Spleen (tissue), 11 donors: ENCODE measurements around the gene AFTPH. TPM values are rescaled to one million over a fixed set of nuclear protein-coding genes. Genes with fewer than 3 reads are reported as not detected.

ENCODE experiments used
- DNase-seq: peaks from one replicate; pipeline ENCODE4 v3.0.0-alpha.2; 2020
- H3K27ac ChIP-seq, 8 donors: fragments of 200-600 bp; sonication (generic) in 7 of 8; 1 replicate in 4 of 8; 2 replicates in 4 of 8; pipeline versions ENCODE4 v1.5.0 to v1.8.0; 2016 to 2021; ENCODE audit warnings: inconsistent platforms in 4 of 8, mild to moderate bottlenecking in 4 of 8, moderate library complexity in 1 of 8
- H3K27me3 ChIP-seq, 7 donors: fragments of 200-600 bp; sonication (generic) in 6 of 7; replicated peaks in 1 of 7; 1 replicate in 4 of 7; 2 replicates in 3 of 7; pipeline versions ENCODE4 v1.5.0 to v1.8.0; 2016 to 2021; ENCODE audit warnings: inconsistent platforms in 3 of 7, mild to moderate bottlenecking in 1 of 7
- H3K36me3 ChIP-seq, 6 donors: fragments of 200-600 bp; sonication (generic) in 5 of 6; 1 replicate in 4 of 6; 2 replicates in 2 of 6; pipeline versions ENCODE4 v1.5.0 to v1.8.0; 2016 to 2021; ENCODE audit warnings: inconsistent platforms in 2 of 6
- H3K4me1 ChIP-seq, 6 donors: fragments of 200-600 bp; sonication (generic) in 5 of 6; 1 replicate in 3 of 6; 2 replicates in 3 of 6; pipeline versions ENCODE4 v1.5.0 to v1.8.0; 2016 to 2021; ENCODE audit warnings: inconsistent platforms in 3 of 6
- H3K4me3 ChIP-seq, 8 donors: fragments of 200-600 bp; sonication (generic) in 7 of 8; 1 replicate in 4 of 8; 2 replicates in 4 of 8; pipeline versions ENCODE4 v1.5.0 to v1.8.0; 2016 to 2021; ENCODE audit warnings: inconsistent platforms in 4 of 8, mild to moderate bottlenecking in 4 of 8, moderate library complexity in 2 of 8
- H3K9me3 ChIP-seq, 8 donors: fragments of 200-600 bp; sonication (generic) in 7 of 8; 1 replicate in 4 of 8; 2 replicates in 4 of 8; pipeline versions ENCODE4 v1.5.0 to v1.8.0; 2016 to 2021; ENCODE audit warnings: inconsistent platforms in 4 of 8
- CTCF ChIP-seq, 11 experiments: fragments of 200-600 bp in 7 of 11; fragments of 450-650 bp in 4 of 11; sonication (generic) in 4 of 11; IDR thresholded peaks in 8 of 11; conservative IDR thresholded peaks in 3 of 11; 1 replicate in 7 of 11; 2 replicates in 4 of 11; pipeline versions ENCODE4 v1.4.0 to v1.8.0; 2016 to 2021; ENCODE audit warnings: antibody characterized with exemption in 11 of 11, inconsistent platforms in 4 of 11, mild to moderate bottlenecking in 1 of 11
- POLR2A ChIP-seq, 3 donors: fragments of 450-650 bp; IDR thresholded peaks; one replicate each; pipeline ENCODE4 v1.5.1; 2017; ENCODE audit warnings: antibody characterized with exemption in 3 of 3, mild to moderate bottlenecking in 1 of 3
- POLR2AphosphoS5 ChIP-seq, 3 donors: sonication (generic); formaldehyde crosslinking; IDR thresholded peaks; one replicate each; pipeline ENCODE4 v1.5.1; 2017; ENCODE audit warnings: antibody characterized with exemption in 3 of 3
- WGBS, 5 donors: extraction: QIAGEN DNeasy Blood & Tissue Kit in 3 of 5; methylation state at CpG; one replicate each; pipeline versions ENCODE4 v1.1.5 to v1.1.7; 2013 to 2018; 5-methylcytosine and 5-hydroxymethylcytosine counted together
- intact Hi-C: fragments of 100-400 bp; cut with DNase I; formaldehyde crosslinking; loops from one replicate; pipeline ENCODE4 v1.15.0; 2023; ENCODE audit warnings: low total_unique reads
- polyA plus RNA-seq, 3 donors: library from polyadenylated mRNA; stranded (reverse); fragments of 200-250 nt; gene quantifications; one replicate each; pipeline ENCODE4 v1.2.1, GENCODE V29; 2013
- total RNA-seq, 7 donors: library from RNA; depleted of rRNA in 3 of 7; stranded (reverse); fragments of >200 nt in 3 of 7; fragmentation: NEBNext Ultra II Directional in 4 of 7; extraction: Animal tissue kit (Norgen Biotek cat#: 25700) in 4 of 7; gene quantifications; one replicate each; pipeline versions ENCODE4 v1.1.0 to v1.2.1, GENCODE V29; 2016 to 2021
- donor health status: healthy with polysubstance abuse.
- donor health status: DM: no; HTN: no; CAD: no; lungs with moderate emphysema.
- donor health status: DM: no; HTN: no; CAD: no.
- donor health status: Bipolar disorder and iron deficiency.
- donor health status: healthy.
- donor health status: DM: no; HTN: no; CAD: no.
- donor health status: DM: yes; HTN: yes; CAD: no.

Gene AFTPH
- total and polyA plus RNA-seq, 10 donors = 36.9 to 71.1 (median 49.9) TPM

DNA sequence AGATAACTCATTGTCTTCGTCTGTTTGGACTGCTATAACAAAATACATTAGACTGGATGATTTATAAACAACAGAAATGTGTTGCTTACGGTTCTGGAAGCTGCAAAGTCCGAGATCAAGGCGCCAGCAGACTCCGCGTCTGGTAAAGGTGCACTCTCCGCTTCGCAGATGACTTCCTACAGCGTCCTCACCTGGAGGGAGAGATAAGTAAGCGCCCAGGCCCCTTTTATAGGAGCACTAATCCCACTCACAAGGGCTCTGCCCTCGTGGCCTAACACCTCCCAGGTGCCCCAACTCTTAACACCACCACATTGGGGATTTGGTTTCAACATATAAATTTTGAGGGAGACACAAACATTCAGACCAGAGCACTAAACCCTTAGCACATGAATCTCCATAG lies 78.3 kb downstream of the AFTPH start:
- Histone ChIP-seq H3K4me3 (no peak overlapping the region), H3K9me3 (peaks cover 0 to 5% (median 0%) of the 10 kb centered on the region in 8 donors), H3K36me3 (no peaks in the 10 kb centered on the region), H3K27me3 (no peaks in the 10 kb centered on the region), H3K4me1 (peaks cover 6 to 18% (median 12%) of the 10 kb centered on the region in 6 donors), H3K27ac (no peak overlapping the region)
- DNase-seq = no peak
- TF ChIP-seq CTCF (IDR thresholded peaks at IDR 0.05 in 8 of 11, conservative IDR thresholded peaks at IDR 0.05 in 3 of 11) (no peak), POLR2AphosphoS5 (IDR thresholded peaks at IDR 0.05) (no peak), POLR2A (IDR thresholded peaks at IDR 0.05) (no peak)
- intact Hi-C loops = no loop called here
- WGBS, 5 donors = 91 to 95% (median 94%) methylated on average over 11 of the region's 11 CpGs

- intact Hi-C loops = no loop called here
- DNase-seq = no peak
- Histone ChIP-seq H3K4me3 (no peak overlapping the region), H3K27me3 (no peaks in the 10 kb centered on the region), H3K4me1 (peaks cover 10 to 32% (median 28%) of the 10 kb centered on the region in 6 donors), H3K9me3 (peaks cover 0 to 5% (median 0%) of the 10 kb centered on the region in 8 donors), H3K36me3 (no peaks in the 10 kb centered on the region), H3K27ac (no peak overlapping the region)
- WGBS, 5 donors = 85 to 92% (median 87%) methylated on average over 2 of the region's 2 CpGs
- TF ChIP-seq POLR2A (IDR thresholded peaks at IDR 0.05) = no peak
These were observed 80.0 kb downstream of the AFTPH start for GRCh38 chr2:64604155-64604554.

DNA sequence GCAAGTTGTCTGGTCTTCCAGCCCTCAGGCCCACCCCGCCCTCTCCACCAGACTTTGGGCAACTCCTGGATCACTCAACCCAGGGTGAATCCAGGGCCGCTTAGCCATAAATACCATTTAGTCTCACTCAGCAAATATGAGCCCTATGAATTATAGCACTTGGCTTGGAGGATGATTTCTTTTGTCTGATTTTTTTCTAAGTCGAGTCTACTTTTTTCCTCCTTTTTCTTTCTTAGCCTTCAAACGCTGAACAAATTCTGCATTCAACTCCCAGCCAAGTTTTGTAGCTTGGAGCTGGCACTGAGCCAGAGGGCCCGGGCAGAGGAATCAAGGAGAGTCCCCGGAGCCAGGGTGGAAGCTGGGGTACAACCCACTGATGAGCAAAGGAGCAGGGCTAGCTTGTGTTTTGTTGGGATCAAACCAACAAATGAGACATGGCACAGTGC lies 80.9 kb downstream of the AFTPH start:
- H3K4me3 ChIP-seq = no peak overlapping the region
- H3K27ac ChIP-seq = no peak overlapping the region
- no peaks in the 10 kb centered on the region for H3K36me3 ChIP-seq
- H3K9me3 ChIP-seq = peaks cover 0 to 5% (median 0%) of the 10 kb centered on the region in 8 donors
- intact Hi-C loops = no loop called here
- no peak for TF ChIP-seq CTCF (IDR thresholded peaks at IDR 0.05 in 8 of 11, conservative IDR thresholded peaks at IDR 0.05 in 3 of 11)
- no peak for TF ChIP-seq POLR2AphosphoS5 (IDR thresholded peaks at IDR 0.05)
- TF ChIP-seq POLR2A (IDR thresholded peaks at IDR 0.05) = no peak
- H3K4me1 ChIP-seq = peaks cover 10 to 37% (median 30%) of the 10 kb centered on the region in 6 donors
- H3K27me3 ChIP-seq = no peaks in the 10 kb centered on the region
- 68 to 86% (median 83%) methylated on average over 6 of the region's 6 CpGs for WGBS, 5 donors
- DNase-seq = no peak

DNA sequence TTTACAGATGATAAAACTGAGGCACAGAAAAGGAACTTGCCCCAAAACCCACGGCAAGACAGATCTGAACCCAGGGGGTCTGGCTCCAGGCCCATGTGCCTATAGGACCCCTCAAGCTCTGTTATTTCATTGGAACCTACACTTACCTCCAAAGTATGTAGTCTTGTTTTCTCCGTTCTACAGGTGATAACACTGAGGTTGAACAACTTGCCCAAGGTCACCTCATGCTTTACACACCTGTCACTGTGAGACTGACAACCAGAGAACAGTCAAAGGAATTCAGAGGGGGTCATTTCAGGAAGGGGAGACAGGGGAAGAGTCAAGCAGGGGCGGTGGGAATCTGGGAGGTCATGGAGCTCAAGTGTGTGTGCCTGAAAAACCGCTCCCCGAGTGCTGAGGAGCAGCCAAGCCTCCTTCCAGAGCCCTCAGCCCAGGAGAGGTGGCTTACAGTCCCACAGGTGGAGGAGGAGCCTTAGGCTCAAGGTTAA lies 81.9 kb downstream of the AFTPH start:
- DNase-seq = no peak
- Histone ChIP-seq H3K9me3 (peaks cover 0 to 5% (median 0%) of the 10 kb centered on the region in 8 donors), H3K36me3 (no peaks in the 10 kb centered on the region), H3K4me3 (no peak overlapping the region), H3K27ac (peak overlapping the region in 2 of 8 donors; percentile 73 to 80), H3K4me1 (peaks cover 10 to 37% (median 30%) of the 10 kb centered on the region in 6 donors), H3K27me3 (no peaks in the 10 kb centered on the region)
- intact Hi-C loops = no loop called here
- TF ChIP-seq CTCF (IDR thresholded peaks at IDR 0.05 in 8 of 11, conservative IDR thresholded peaks at IDR 0.05 in 3 of 11) (no peak), POLR2A (IDR thresholded peaks at IDR 0.05) (no peak), POLR2AphosphoS5 (IDR thresholded peaks at IDR 0.05) (no peak)
- WGBS, 5 donors = 90 to 94% (median 92%) methylated on average over 5 of the region's 5 CpGs
